Endothelial cell of umbilical vein (primary cell): ENCODE measurements around the gene ARHGEF10L. TPM values are rescaled to one million over a fixed set of nuclear protein-coding genes. Genes with fewer than 3 reads are reported as not detected.

Experiments used
- BruUV-seq: library from RNA; stranded (reverse); fragments of 400-500 nt; replicated peaks from 2 replicates; lab custom pipeline; 2021; lab: Mats Ljungman, UMichigan
- CTCF ChIA-PET: fragments of 300-600, 350-600 bp; sonication (Branson Sonifier 250); formaldehyde crosslinking; loops from one replicate; lab custom pipeline; 2021; ENCODE audit warnings: antibody characterized with exemption, inconsistent platforms; lab: Charles Lee
- POLR2A ChIA-PET: fragments of 300-600, 350-600 bp; sonication (Branson Sonifier 250); formaldehyde crosslinking; loops from one replicate; lab custom pipeline; 2021; ENCODE audit warnings: antibody characterized with exemption, inconsistent platforms; lab: Charles Lee
- DNase-seq: peaks from one replicate; pipeline ENCODE4 v3.0.0-alpha.2; 2011; ENCODE audit warnings: low read depth, low spot score
- FAIRE-seq: peaks from 2 replicates; lab custom pipeline; 2011; peaks lifted over from hg19 to GRCh38; lab: Jason Lieb, UNC
- H2AFZ ChIP-seq: 2 replicates; pipeline ENCODE4 v1.6.0; 2012; ENCODE audit warnings: low read depth, low read length, control low read depth, inconsistent platforms
- H3K27ac ChIP-seq: 2 replicates; pipeline ENCODE4 v1.5.1; 2011; ENCODE audit warnings: low read depth, mild to moderate bottlenecking, control low read depth, low read length, moderate library complexity; ENCODE audit not compliant: insufficient read depth
- H3K27me3 ChIP-seq, 2 experiments: 2 replicates each; pipeline versions ENCODE4 v1.6.0 to v1.6.1; 2011; ENCODE audit warnings: low read length in 2 of 2, mixed read lengths in 1 of 2; ENCODE audit not compliant: control insufficient read depth in 2 of 2, insufficient read depth in 2 of 2
- H3K36me3 ChIP-seq, 2 experiments: 2 replicates in 1 of 2; 3 replicates in 1 of 2; pipeline ENCODE4 v1.5.1; 2011; ENCODE audit warnings: low read length in 2 of 2, mild to moderate bottlenecking in 1 of 2, moderate library complexity in 1 of 2; ENCODE audit not compliant: control insufficient read depth in 2 of 2, insufficient read depth in 2 of 2; ENCODE audit errors: extremely low read depth in 1 of 2
- H3K4me1 ChIP-seq: 3 replicates; pipeline ENCODE4 v1.5.1; 2011; ENCODE audit warnings: mild to moderate bottlenecking, low read length; ENCODE audit not compliant: control insufficient read depth, insufficient read depth; ENCODE audit errors: extremely low read depth
- H3K4me2 ChIP-seq: 2 replicates; pipeline ENCODE4 v1.6.1; 2011; ENCODE audit warnings: low read length, control low read depth, mixed read lengths; ENCODE audit not compliant: insufficient read depth
- H3K4me3 ChIP-seq, 3 experiments: fragments of 200-600 bp in 1 of 3; sonication (generic), shearing (Covaris generic) in 1 of 3; replicated peaks in 1 of 3; 2 replicates each; pipeline ENCODE4 v1.5.1; 2011 to 2016; ENCODE audit warnings: control low read depth in 3 of 3, low read length in 3 of 3, mild to moderate bottlenecking in 2 of 3, inconsistent platforms in 1 of 3, low read depth in 1 of 3, moderate library complexity in 1 of 3; ENCODE audit not compliant: insufficient read depth in 1 of 3
- H3K79me2 ChIP-seq: 2 replicates; pipeline ENCODE4 v1.6.0; 2012; ENCODE audit warnings: low read length, inconsistent platforms; ENCODE audit not compliant: control insufficient read depth, insufficient read depth
- H3K9ac ChIP-seq: replicated peaks from 2 replicates; pipeline ENCODE3; 2011; ENCODE audit warnings: low read length, control low read depth; ENCODE audit not compliant: insufficient read depth; ENCODE audit errors: extremely low read depth
- H3K9me1 ChIP-seq: replicated peaks from 3 replicates; pipeline ENCODE4 v1.6.0; 2011; ENCODE audit warnings: mild to moderate bottlenecking, low read length; ENCODE audit not compliant: control insufficient read depth, insufficient read depth; ENCODE audit errors: extremely low read depth
- H3K9me3 ChIP-seq: replicated peaks from 2 replicates; pipeline ENCODE4 v1.5.1; 2012; ENCODE audit warnings: low read length, inconsistent platforms; ENCODE audit not compliant: control insufficient read depth, insufficient read depth
- H4K20me1 ChIP-seq: replicated peaks from 2 replicates; pipeline ENCODE3; 2011; ENCODE audit warnings: mild to moderate bottlenecking, low read length; ENCODE audit not compliant: control insufficient read depth, insufficient read depth; ENCODE audit errors: extremely low read depth
- EZH2 ChIP-seq: IDR thresholded peaks from 2 replicates; pipeline ENCODE4 v1.6.1; 2012; ENCODE audit warnings: borderline replicate concordance, low read depth, mild to moderate bottlenecking, moderate library complexity, low read length, inconsistent platforms; ENCODE audit not compliant: severe bottlenecking
- FOS ChIP-seq: IDR thresholded peaks from 2 replicates; pipeline ENCODE4 v1.6.1; 2011; ENCODE audit warnings: mild to moderate bottlenecking, low read length, moderate library complexity, borderline replicate concordance; ENCODE audit not compliant: insufficient read depth
- GATA2 ChIP-seq: IDR thresholded peaks from 2 replicates; pipeline ENCODE4 v1.7.0; 2011; ENCODE audit warnings: low read depth, mild to moderate bottlenecking, moderate library complexity, mixed read lengths, low read length; ENCODE audit not compliant: insufficient read length, insufficient read depth
- JUN ChIP-seq: IDR thresholded peaks from 2 replicates; pipeline ENCODE4 v1.6.1; 2011; ENCODE audit warnings: borderline replicate concordance, low read depth; ENCODE audit not compliant: insufficient read length, insufficient read depth
- MYC ChIP-seq: IDR thresholded peaks from one replicate; pipeline ENCODE4 v1.6.1; 2011; ENCODE audit warnings: mild to moderate bottlenecking, low read depth, low read length
- POLR2A ChIP-seq: IDR thresholded peaks from 2 replicates; pipeline ENCODE4 v1.6.1; 2012; ENCODE audit warnings: low read depth, mild to moderate bottlenecking, control low read depth, low read length
- POLR2AphosphoS5 ChIP-seq: IDR thresholded peaks from 2 replicates; pipeline ENCODE4 v1.6.1; 2012; ENCODE audit warnings: low read depth, mild to moderate bottlenecking, control low read depth, low read length, moderate library complexity; ENCODE audit not compliant: insufficient read depth
- dilution Hi-C: fragments of 300-500 bp; cut with MboI; formaldehyde crosslinking; loops from one replicate; pipeline ENCODE4 v1.15.0; 2019; ENCODE audit warnings: low sequenced_read_pairs; ENCODE audit not compliant: extremely low pct_ligation_motif_present
- intact Hi-C: fragments of 100-400 bp; cut with micrococcal nuclease; formaldehyde crosslinking; loops from one replicate; pipeline ENCODE4 v1.10.0; 2022
- polyA plus RNA-seq, 4 experiments: library from polyadenylated mRNA; depleted of rRNA in 3 of 4; stranded (reverse) in 3 of 4; unstranded in 1 of 4; fragments of >200 nt; gene quantifications; 2 replicates each; pipeline versions ENCODE4 v1.2.1 to v1.2.3, GENCODE V29; 2011 to 2012; ENCODE audit warnings: missing spikeins in 1 of 4
- total RNA-seq: library from RNA; stranded (reverse); gene quantifications from 2 replicates; pipeline ENCODE4 v1.2.3, GENCODE V29; 2021
- TF ChIP-seq, protein P1 (sequence below), 2 donors: IDR thresholded peaks; 1 replicate in 1 of 2; 2 replicates in 1 of 2; pipeline ENCODE4 v1.5.1; 2011; ENCODE audit warnings: low read length in 2 of 2, mild to moderate bottlenecking in 2 of 2, moderate library complexity in 2 of 2, control low read depth in 1 of 2, inconsistent platforms in 1 of 2, low read depth in 1 of 2; ENCODE audit not compliant: insufficient read depth in 1 of 2; ENCODE audit errors: extremely low read depth in 1 of 2
- TF ChIP-seq, protein P2 (sequence below): IDR thresholded peaks from 2 replicates; pipeline ENCODE4 v1.6.1; 2011; ENCODE audit not compliant: insufficient read depth, insufficient read length

The ARHGEF10L gene
- total and polyA plus RNA-seq, 2 donors (not counting 3 experiments of a cell fraction or from before 2014, with no cell fraction given): 1.9 to 5.2 TPM

DNA sequence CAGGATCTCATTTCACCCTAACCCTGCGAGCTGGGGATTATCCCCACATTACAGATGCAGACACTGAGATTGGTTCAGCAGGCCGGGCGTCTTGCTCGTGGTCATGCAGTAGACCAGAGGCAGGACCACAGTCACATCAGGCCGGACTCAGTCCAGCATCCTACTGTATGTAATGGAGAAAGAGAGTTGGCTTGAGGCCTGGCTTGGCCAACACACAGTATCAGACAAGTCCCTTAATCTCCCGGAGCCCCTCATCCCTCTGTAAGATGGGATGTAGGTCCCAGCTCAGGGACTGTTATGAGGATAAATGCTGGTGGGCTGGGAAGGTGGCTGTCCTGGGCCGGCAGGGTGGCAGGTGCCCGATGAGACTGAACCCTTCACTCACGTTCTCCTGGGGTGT, 149.5 kb downstream of the ARHGEF10L start:
- intact Hi-C loops: no loop called here
- no TSS peak for BruUV-seq
- Histone ChIP-seq H3K27me3 (no peaks in the 10 kb centered on the region), H3K4me2 (no peak overlapping the region), H3K9me1 (no peaks in the 10 kb centered on the region), H4K20me1 (no peaks in the 10 kb centered on the region), H3K27ac (no peak overlapping the region), H3K4me3 (no peak overlapping the region), H3K36me3 (no peaks in the 10 kb centered on the region), H2AFZ (no peak overlapping the region), H3K79me2 (no peaks in the 10 kb centered on the region), H3K9ac (no peak overlapping the region), H3K4me1 (no peaks in the 10 kb centered on the region), H3K9me3 (no peaks in the 10 kb centered on the region)
- ChIA-PET CTCF (interaction anchor here (2.5 kb wide), 1 partner anchor 28 kb away, joined by 9 read pairs; no protein-coding TSS in a partner anchor), POLR2A (no interaction called here)
- DNase-seq (no peak), FAIRE-seq (no peak)
- dilution Hi-C loops: no loop called here
- TF ChIP-seq, protein P1, sequence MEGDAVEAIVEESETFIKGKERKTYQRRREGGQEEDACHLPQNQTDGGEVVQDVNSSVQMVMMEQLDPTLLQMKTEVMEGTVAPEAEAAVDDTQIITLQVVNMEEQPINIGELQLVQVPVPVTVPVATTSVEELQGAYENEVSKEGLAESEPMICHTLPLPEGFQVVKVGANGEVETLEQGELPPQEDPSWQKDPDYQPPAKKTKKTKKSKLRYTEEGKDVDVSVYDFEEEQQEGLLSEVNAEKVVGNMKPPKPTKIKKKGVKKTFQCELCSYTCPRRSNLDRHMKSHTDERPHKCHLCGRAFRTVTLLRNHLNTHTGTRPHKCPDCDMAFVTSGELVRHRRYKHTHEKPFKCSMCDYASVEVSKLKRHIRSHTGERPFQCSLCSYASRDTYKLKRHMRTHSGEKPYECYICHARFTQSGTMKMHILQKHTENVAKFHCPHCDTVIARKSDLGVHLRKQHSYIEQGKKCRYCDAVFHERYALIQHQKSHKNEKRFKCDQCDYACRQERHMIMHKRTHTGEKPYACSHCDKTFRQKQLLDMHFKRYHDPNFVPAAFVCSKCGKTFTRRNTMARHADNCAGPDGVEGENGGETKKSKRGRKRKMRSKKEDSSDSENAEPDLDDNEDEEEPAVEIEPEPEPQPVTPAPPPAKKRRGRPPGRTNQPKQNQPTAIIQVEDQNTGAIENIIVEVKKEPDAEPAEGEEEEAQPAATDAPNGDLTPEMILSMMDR (IDR thresholded peaks at IDR 0.05; ENCODE audit: extremely low read depth in 1 of 2, insufficient read depth in 1 of 2, low read depth in 1 of 2, low read length in 2 of 2): no peak
- no peak for TF ChIP-seq JUN
- no peak for TF ChIP-seq MYC
- no peak for TF ChIP-seq EZH2
- TF ChIP-seq, protein P2, sequence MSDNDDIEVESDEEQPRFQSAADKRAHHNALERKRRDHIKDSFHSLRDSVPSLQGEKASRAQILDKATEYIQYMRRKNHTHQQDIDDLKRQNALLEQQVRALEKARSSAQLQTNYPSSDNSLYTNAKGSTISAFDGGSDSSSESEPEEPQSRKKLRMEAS: no peak
- TF ChIP-seq GATA2: no peak
- TF ChIP-seq FOS: no peak
- TF ChIP-seq POLR2AphosphoS5: no peak
- no peak for TF ChIP-seq POLR2A
